WERI-Rb-1 (cell line): ENCODE measurements around the gene NARS2.

Source experiments
- DNase-seq: peaks from one replicate; pipeline ENCODE4 v3.0.0-alpha.2; 2020
- H3K27ac ChIP-seq: fragments of 250-450 bp; sonication (Bioruptor Pico); 2 replicates; pipeline ENCODE4 v1.5.1; 2020; ENCODE audit warnings: mild to moderate bottlenecking, moderate library complexity
- H3K27me3 ChIP-seq: fragments of 250-450 bp; sonication (Bioruptor Pico); 2 replicates; pipeline ENCODE4 v1.5.1; 2021; ENCODE audit warnings: mild to moderate bottlenecking, low read depth, moderate library complexity; ENCODE audit not compliant: insufficient read depth, severe bottlenecking
- H3K36me3 ChIP-seq: fragments of 250-450 bp; sonication (Bioruptor Pico); 2 replicates; pipeline ENCODE4 v1.5.1; 2020; ENCODE audit warnings: mild to moderate bottlenecking, moderate library complexity
- H3K4me3 ChIP-seq: 2 replicates; pipeline ENCODE4 v1.5.1; 2011; ENCODE audit warnings: low read depth, mild to moderate bottlenecking, control low read depth, low read length
- H3K9me3 ChIP-seq: fragments of 250-450 bp; sonication (Bioruptor Pico); 2 replicates; pipeline ENCODE4 v1.5.1; 2021; ENCODE audit warnings: mild to moderate bottlenecking, moderate library complexity; ENCODE audit not compliant: severe bottlenecking
- TF ChIP-seq, protein P1 (sequence below): IDR thresholded peaks from 2 replicates; pipeline ENCODE4 v1.5.1; 2011; ENCODE audit warnings: low read depth, mild to moderate bottlenecking, control low read depth, inconsistent platforms, low read length

Gene NARS2

DNA sequence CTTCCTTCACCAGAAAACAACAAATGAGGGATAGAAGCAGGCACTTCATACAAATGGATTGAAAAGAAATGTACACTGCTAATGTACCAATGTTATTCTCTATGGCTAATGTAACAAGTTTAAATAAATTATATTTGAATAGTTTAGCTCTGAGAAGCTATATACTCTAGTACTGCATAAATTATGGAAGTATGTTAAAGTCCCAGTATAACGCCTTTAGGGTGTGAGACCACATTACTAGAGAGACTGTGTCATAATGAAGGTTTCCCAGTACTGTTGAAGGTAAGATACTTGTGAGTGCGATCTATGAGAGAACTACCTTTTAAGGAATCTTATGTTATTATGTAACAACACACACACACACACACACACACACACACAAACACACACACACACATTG is 117.2 kb downstream of the NARS2 start:
- TF ChIP-seq, protein P1, sequence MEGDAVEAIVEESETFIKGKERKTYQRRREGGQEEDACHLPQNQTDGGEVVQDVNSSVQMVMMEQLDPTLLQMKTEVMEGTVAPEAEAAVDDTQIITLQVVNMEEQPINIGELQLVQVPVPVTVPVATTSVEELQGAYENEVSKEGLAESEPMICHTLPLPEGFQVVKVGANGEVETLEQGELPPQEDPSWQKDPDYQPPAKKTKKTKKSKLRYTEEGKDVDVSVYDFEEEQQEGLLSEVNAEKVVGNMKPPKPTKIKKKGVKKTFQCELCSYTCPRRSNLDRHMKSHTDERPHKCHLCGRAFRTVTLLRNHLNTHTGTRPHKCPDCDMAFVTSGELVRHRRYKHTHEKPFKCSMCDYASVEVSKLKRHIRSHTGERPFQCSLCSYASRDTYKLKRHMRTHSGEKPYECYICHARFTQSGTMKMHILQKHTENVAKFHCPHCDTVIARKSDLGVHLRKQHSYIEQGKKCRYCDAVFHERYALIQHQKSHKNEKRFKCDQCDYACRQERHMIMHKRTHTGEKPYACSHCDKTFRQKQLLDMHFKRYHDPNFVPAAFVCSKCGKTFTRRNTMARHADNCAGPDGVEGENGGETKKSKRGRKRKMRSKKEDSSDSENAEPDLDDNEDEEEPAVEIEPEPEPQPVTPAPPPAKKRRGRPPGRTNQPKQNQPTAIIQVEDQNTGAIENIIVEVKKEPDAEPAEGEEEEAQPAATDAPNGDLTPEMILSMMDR = no peak
- peaks cover 15% of the 10 kb centered on the region for H3K36me3 ChIP-seq
- H3K27ac ChIP-seq = no peak overlapping the region
- H3K9me3 ChIP-seq = no peaks in the 10 kb centered on the region
- DNase-seq = no peak
- H3K27me3 ChIP-seq = no peaks in the 10 kb centered on the region
- no peak overlapping the region for H3K4me3 ChIP-seq

DNA sequence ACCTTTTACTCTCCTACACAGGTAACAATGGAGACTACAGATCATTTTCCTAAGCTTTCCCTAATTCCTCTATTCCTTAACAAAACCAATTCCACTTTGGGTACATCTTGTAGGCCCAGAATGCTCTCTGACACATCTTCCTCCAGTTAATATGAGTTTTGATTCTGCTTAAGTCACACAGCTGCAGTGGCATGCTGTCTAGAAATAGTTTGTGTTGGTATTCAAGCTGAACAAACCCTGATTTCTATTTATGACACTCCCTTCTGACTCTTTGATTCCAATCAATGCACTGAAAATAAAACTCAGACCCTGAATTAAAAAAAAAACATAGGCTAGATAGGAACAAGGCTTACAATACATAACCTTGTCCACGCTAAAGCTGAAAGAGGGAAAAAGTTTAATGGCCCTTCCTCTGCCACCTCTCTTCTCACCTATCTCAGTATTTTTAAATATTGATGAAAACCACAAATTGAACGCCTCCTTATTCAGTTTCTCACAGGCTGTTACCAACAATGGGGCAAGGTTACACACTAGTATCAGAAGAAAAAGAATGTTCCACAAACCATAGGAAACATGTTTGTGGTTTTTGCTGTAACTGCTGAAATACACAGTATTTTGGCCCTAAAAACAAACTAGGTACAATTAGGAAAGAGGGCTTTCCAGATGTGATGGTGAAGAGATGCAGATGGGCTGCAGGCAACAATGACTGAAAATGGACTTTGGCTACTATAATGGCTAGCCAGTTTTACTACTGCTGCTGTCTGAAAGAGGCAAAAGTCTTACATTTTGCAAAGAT is 121.3 kb downstream of the NARS2 start:
- Histone ChIP-seq H3K27me3 (no peaks in the 10 kb centered on the region), H3K9me3 (no peaks in the 10 kb centered on the region), H3K27ac (no peak overlapping the region), H3K36me3 (no peaks in the 10 kb centered on the region; the same call in 1 of the 2 replicates), H3K4me3 (no peak overlapping the region)
- TF ChIP-seq, protein P1 = no peak
- DNase-seq = no peak

DNA sequence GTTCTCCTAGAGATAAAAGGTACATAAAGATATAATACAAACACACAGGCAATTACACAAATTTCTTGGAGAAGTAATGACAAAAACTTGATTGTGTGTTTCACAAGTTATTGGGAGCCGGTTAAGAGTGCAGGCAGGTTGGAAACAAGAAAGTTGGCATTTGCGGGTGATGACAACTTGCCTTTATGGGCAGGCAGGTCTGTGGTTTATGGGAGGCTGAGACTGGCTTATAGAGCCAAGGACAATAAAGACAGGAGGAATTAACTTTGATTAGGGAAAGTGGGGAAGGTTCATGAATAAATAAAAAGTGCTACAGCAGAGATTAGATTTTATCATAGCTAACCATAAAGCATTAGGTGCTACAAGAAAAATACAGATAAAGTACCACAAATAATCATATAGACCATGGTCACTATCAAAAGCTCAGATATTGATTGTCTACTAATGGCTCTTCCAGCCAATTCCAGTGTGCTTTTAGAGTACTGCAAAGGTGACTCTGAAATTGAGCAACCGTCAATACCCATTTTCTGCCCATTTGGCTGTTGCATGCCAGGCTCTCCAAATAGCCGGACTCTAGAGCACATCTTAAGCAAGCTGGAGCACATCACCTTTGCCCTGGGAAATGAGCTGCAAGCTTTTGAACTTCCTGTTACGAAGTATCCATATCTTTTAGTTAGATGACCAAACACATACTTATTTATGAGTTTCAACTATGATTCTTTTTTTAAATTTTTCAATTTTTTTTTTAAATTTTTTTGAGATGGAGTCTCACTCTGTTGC is 123.1 kb downstream of the NARS2 start:
- H3K4me3 ChIP-seq = no peak overlapping the region
- no peak overlapping the region for H3K27ac ChIP-seq
- no peak for DNase-seq
- H3K9me3 ChIP-seq = no peaks in the 10 kb centered on the region
- TF ChIP-seq, protein P1 = no peak
- H3K27me3 ChIP-seq = no peaks in the 10 kb centered on the region
- H3K36me3 ChIP-seq = no peaks in the 10 kb centered on the region; the same call in 1 of the 2 replicates

DNA sequence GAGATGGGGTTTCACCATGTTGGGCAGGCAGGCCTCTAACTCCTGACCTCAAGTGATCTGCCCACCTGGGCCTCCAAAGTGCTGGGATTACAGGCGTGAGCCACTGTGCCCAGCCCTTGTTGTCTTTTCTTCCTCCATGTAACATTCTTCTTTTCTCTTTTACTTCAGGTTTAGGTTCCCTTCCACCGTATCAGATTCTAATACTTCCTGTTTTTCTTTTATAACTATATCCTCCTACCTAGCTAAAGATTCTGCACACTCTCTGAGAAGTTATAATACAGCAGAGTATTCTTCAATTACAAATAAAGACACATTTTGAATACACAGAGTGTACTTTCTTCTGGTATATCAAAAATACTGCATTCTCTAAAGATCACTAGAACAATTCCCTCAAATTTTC is 123.8 kb downstream of the NARS2 start:
- H3K27ac ChIP-seq = no peak overlapping the region
- H3K36me3 ChIP-seq = no peaks in the 10 kb centered on the region; the same call in 1 of the 2 replicates
- H3K4me3 ChIP-seq = no peak overlapping the region
- TF ChIP-seq, protein P1 = no peak
- no peaks in the 10 kb centered on the region for H3K9me3 ChIP-seq
- DNase-seq = no peak
- H3K27me3 ChIP-seq = no peaks in the 10 kb centered on the region

DNA sequence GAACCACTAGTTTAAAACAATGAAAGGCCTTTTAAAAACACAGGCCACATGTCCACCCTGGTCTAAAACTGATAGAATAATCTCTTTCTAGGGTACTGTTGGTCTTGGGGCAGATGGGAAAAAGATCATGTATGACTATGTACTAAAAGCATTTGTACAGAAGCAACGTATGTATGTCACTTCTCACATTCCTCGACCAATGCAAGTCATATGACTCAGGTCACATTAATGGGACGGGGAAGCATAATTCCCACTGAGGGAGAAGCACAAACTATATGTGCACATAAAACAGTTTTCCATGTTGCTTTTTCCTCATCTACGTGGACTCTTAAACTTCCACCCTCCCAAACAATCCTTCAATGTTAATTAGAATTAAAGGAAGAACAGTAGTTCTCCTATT is 124.8 kb downstream of the NARS2 start:
- Histone ChIP-seq H3K4me3 (no peak overlapping the region), H3K27me3 (no peaks in the 10 kb centered on the region), H3K36me3 (no peaks in the 10 kb centered on the region; the same call in 1 of the 2 replicates), H3K27ac (no peak overlapping the region), H3K9me3 (no peaks in the 10 kb centered on the region)
- DNase-seq = no peak
- TF ChIP-seq, protein P1 = no peak
